K562 (cell line): ENCODE measurements around the gene REX1BD. TPM values are rescaled to one million over a fixed set of nuclear protein-coding genes. Genes with fewer than 3 reads are reported as not detected.

Experiments
- KAT7 ChIP-seq: sonication (generic); formaldehyde crosslinking; IDR thresholded peaks from 2 replicates; pipeline ENCODE4 v1.8.0; 2022; ENCODE audit warnings: missing genetic modification reagents, mild to moderate bottlenecking, borderline replicate concordance
- NR2C2 ChIP-seq, 2 experiments: fragments of 200-800 bp in 1 of 2; sonication (Bioruptor generic) in 1 of 2; sonication (generic) in 1 of 2; formaldehyde crosslinking in 1 of 2; IDR thresholded peaks; 2 replicates each; pipeline versions ENCODE4 v1.6.1 to v1.8.0; 2016 to 2022; ENCODE audit warnings: mild to moderate bottlenecking in 1 of 2, missing compliant biosample characterization in 1 of 2, missing genetic modification characterization in 1 of 2, missing genetic modification reagents in 1 of 2
- PYGO2 ChIP-seq: fragments of 450-650 bp; IDR thresholded peaks from 2 replicates; pipeline ENCODE4 v1.6.1; 2016; ENCODE audit warnings: mild to moderate bottlenecking, missing genetic modification characterization, moderate library complexity, missing compliant biosample characterization
- ZBED1 ChIP-seq: IDR thresholded peaks from 2 replicates; pipeline ENCODE4 v1.6.1; 2014
- polyA plus RNA-seq, 8 experiments: library from polyadenylated mRNA; depleted of rRNA in 4 of 8; stranded (reverse) in 5 of 8; unstranded in 3 of 8; fragments of >200 nt; fragmentation: Nextera tagmentation in 2 of 8; fragmentation: Illumina TruSeq in 1 of 8; extraction: Ambion mirVana in 2 of 8; extraction: Trizol in 1 of 8; gene quantifications; 2 replicates each; pipeline versions ENCODE4 v1.2.1 to v1.2.3, GENCODE V29; 2011 to 2014; ENCODE audit warnings: inconsistent platforms in 1 of 8, missing spikeins in 1 of 8
- total RNA-seq, 7 experiments: library from RNA; depleted of rRNA in 6 of 7; stranded (reverse); fragments of >200 nt in 6 of 7; fragmentation: Illumina TruSeq in 2 of 7; extraction: Trizol in 2 of 7; gene quantifications; 2 replicates each; pipeline versions ENCODE4 v1.2.1 to v1.2.3, GENCODE V29; 2011 to 2021; ENCODE audit warnings: low replicate concordance in 1 of 7
- TF ChIP-seq, protein P1 (sequence below): fragments of 150-350 bp; conservative IDR thresholded peaks from 2 replicates; pipeline ENCODE4 v1.6.1; 2014; ENCODE audit warnings: low read length
- TF ChIP-seq, protein P2 (sequence below): fragments of 450-650 bp; IDR thresholded peaks from 2 replicates; pipeline ENCODE4 v1.6.1; 2016; ENCODE audit warnings: borderline replicate concordance
- TF ChIP-seq, protein P3 (sequence below), 2 experiments: fragments of 250-450 bp in 1 of 2; fragments of 450-650 bp in 1 of 2; sonication (Bioruptor Pico) in 1 of 2; IDR thresholded peaks; 2 replicates each; pipeline versions ENCODE4 v1.6.1 to v1.8.0; 2016 to 2021; ENCODE audit warnings: mild to moderate bottlenecking in 2 of 2, moderate library complexity in 2 of 2, missing compliant biosample characterization in 1 of 2, missing genetic modification characterization in 1 of 2
- TF ChIP-seq, protein P4 (sequence below): fragments of 450-650 bp; IDR thresholded peaks from 2 replicates; pipeline ENCODE4 v1.6.1; 2016; ENCODE audit warnings: low read depth

REX1BD gene
- total and polyA plus RNA-seq, 9 of the 15 experiments (the other 6 are each of a cell fraction or from before 2014, with no cell fraction given) = 1.9 to 136 (median 13.8) TPM

DNA sequence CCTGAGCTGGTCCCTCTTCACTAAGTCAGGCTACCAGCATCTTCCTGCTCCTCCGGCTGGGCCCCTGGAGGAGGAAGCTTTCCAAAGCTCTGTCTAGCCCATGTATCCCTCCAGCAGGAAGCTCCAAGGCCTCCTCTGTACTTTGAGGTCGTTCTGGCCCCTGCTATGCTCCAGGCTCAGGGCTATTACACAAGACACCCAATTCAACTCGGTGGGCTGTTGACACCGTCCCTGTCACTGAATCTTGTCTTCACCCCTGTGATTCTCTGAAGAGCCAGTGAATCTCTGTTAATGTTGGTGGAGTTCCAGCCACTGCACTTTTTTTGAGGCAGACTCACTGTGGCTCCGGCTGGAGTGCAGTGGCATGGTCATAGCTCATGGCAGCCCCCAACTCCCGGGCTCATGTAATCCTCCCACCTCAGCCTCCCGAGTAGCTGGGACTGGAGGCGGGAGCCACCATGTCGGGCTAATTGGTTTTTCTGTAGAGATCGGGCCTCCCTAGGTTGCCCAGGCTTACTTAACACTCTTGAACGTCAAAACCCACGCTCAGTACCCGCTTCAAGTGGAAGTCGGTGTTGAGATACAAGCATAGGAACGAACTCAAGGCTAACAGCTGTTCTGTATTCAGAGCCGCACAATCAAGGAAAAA lies 512 bp upstream of the REX1BD start (continued):
- TF ChIP-seq, protein P1, sequence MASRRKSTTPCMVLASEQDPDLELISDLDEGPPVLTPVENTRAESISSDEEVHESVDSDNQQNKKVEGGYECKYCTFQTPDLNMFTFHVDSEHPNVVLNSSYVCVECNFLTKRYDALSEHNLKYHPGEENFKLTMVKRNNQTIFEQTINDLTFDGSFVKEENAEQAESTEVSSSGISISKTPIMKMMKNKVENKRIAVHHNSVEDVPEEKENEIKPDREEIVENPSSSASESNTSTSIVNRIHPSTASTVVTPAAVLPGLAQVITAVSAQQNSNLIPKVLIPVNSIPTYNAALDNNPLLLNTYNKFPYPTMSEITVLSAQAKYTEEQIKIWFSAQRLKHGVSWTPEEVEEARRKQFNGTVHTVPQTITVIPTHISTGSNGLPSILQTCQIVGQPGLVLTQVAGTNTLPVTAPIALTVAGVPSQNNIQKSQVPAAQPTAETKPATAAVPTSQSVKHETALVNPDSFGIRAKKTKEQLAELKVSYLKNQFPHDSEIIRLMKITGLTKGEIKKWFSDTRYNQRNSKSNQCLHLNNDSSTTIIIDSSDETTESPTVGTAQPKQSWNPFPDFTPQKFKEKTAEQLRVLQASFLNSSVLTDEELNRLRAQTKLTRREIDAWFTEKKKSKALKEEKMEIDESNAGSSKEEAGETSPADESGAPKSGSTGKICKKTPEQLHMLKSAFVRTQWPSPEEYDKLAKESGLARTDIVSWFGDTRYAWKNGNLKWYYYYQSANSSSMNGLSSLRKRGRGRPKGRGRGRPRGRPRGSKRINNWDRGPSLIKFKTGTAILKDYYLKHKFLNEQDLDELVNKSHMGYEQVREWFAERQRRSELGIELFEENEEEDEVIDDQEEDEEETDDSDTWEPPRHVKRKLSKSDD = no peak
- TF ChIP-seq, protein P2, sequence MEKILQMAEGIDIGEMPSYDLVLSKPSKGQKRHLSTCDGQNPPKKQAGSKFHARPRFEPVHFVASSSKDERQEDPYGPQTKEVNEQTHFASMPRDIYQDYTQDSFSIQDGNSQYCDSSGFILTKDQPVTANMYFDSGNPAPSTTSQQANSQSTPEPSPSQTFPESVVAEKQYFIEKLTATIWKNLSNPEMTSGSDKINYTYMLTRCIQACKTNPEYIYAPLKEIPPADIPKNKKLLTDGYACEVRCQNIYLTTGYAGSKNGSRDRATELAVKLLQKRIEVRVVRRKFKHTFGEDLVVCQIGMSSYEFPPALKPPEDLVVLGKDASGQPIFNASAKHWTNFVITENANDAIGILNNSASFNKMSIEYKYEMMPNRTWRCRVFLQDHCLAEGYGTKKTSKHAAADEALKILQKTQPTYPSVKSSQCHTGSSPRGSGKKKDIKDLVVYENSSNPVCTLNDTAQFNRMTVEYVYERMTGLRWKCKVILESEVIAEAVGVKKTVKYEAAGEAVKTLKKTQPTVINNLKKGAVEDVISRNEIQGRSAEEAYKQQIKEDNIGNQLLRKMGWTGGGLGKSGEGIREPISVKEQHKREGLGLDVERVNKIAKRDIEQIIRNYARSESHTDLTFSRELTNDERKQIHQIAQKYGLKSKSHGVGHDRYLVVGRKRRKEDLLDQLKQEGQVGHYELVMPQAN = peak; percentile 30; the same call in 1 of the 2 replicates
- TF ChIP-seq ZBED1 (no peak), PYGO2 (tag) (no peak), KAT7 (0 out of 2 replicates have a peak, but pooled peaks have one; percentile 67), NR2C2 (CRISPR knock-in tag; IDR thresholded peaks at IDR 0.05) (no peak), NR2C2 (tag; IDR thresholded peaks at IDR 0.05) (no peak)
- TF ChIP-seq, protein P3, sequence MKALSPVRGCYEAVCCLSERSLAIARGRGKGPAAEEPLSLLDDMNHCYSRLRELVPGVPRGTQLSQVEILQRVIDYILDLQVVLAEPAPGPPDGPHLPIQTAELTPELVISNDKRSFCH (CRISPR knock-in tag; IDR thresholded peaks at IDR 0.05) = no peak
- TF ChIP-seq, protein P3 (tag; IDR thresholded peaks at IDR 0.05) = no peak
- TF ChIP-seq, protein P4, sequence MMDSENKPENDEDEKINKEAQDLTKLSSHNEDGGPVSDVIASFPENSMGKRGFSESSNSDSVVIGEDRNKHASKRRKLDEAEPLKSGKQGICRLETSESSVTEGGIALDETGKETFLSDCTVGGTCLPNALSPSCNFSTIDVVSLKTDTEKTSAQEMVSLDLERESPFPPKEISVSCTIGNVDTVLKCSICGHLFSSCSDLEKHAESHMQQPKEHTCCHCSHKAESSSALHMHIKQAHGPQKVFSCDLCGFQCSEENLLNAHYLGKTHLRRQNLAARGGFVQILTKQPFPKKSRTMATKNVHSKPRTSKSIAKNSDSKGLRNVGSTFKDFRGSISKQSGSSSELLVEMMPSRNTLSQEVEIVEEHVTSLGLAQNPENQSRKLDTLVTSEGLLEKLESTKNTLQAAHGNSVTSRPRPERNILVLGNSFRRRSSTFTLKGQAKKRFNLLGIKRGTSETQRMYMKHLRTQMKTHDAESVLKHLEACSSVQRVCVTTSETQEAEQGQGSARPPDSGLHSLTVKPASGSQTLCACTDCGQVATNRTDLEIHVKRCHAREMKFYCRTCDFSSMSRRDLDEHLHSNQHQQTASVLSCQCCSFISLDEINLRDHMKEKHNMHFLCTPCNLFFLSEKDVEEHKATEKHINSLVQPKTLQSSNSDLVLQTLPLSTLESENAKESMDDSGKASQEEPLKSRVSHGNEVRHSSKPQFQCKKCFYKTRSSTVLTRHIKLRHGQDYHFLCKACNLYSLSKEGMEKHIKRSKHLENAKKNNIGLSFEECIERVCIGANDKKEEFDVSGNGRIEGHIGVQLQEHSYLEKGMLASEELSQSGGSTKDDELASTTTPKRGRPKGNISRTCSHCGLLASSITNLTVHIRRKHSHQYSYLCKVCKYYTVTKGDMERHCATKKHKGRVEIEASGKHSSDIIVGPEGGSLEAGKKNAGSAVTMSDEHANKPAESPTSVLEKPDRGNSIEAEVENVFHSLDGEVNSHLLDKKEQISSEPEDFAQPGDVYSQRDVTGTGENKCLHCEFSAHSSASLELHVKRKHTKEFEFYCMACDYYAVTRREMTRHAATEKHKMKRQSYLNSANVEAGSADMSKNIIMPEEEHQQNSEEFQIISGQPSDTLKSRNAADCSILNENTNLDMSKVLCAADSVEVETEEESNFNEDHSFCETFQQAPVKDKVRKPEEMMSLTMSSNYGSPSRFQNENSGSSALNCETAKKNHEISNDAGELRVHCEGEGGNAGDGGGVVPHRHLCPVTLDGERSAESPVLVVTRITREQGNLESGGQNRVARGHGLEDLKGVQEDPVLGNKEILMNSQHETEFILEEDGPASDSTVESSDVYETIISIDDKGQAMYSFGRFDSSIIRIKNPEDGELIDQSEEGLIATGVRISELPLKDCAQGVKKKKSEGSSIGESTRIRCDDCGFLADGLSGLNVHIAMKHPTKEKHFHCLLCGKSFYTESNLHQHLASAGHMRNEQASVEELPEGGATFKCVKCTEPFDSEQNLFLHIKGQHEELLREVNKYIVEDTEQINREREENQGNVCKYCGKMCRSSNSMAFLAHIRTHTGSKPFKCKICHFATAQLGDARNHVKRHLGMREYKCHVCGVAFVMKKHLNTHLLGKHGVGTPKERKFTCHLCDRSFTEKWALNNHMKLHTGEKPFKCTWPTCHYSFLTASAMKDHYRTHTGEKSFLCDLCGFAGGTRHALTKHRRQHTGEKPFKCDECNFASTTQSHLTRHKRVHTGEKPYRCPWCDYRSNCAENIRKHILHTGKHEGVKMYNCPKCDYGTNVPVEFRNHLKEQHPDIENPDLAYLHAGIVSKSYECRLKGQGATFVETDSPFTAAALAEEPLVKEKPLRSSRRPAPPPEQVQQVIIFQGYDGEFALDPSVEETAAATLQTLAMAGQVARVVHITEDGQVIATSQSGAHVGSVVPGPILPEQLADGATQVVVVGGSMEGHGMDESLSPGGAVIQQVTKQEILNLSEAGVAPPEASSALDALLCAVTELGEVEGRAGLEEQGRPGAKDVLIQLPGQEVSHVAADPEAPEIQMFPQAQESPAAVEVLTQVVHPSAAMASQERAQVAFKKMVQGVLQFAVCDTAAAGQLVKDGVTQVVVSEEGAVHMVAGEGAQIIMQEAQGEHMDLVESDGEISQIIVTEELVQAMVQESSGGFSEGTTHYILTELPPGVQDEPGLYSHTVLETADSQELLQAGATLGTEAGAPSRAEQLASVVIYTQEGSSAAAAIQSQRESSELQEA = 0 out of 2 replicates have a peak, but pooled peaks have one; percentile 29
